A204.1 (cell line): ENCODE results near the gene CD86.

Experiments
- FAIRE-seq: peaks from 2 replicates; lab custom pipeline; 2012; peaks lifted over from hg19 to GRCh38; lab: Jason Lieb, UNC

Gene CD86

GRCh38 chr3:122092460-122093165, 37.5 kb downstream of the CD86 start:
- no peak for FAIRE-seq

- FAIRE-seq = no peak
Measured at GRCh38 chr3:122094125-122094524, 39.0 kb downstream of the CD86 start.

- FAIRE-seq = no peak
Measured at GRCh38 chr3:122094693-122095092, 39.5 kb downstream of the CD86 start.

- no peak for FAIRE-seq
Measured at GRCh38 chr3:122097141-122097540, 42.0 kb downstream of the CD86 start.

GRCh38 chr3:122098611-122099010, 43.4 kb downstream of the CD86 start:
- no peak for FAIRE-seq

- FAIRE-seq = no peak
Measured at GRCh38 chr3:122099255-122099654, 44.1 kb downstream of the CD86 start.

GRCh38 chr3:122100083-122100482, 44.9 kb downstream of the CD86 start:
- FAIRE-seq = no peak

GRCh38 chr3:122100591-122101463, 45.7 kb downstream of the CD86 start:
- FAIRE-seq = no peak

- peak; percentile 70 for FAIRE-seq
Measured at GRCh38 chr3:122101646-122102045, 46.5 kb downstream of the CD86 start.

GRCh38 chr3:122102191-122102935, 47.2 kb downstream of the CD86 start:
- FAIRE-seq = no peak

- no peak for FAIRE-seq
Measured at GRCh38 chr3:122103821-122104514, 48.8 kb downstream of the CD86 start.

- FAIRE-seq = no peak
Measured at GRCh38 chr3:122104515-122105194, 49.5 kb downstream of the CD86 start.

- FAIRE-seq = no peak
Measured at GRCh38 chr3:122105626-122106025, 50.5 kb downstream of the CD86 start.

GRCh38 chr3:122107171-122107570, 52.0 kb downstream of the CD86 start:
- FAIRE-seq = no peak

- no peak for FAIRE-seq
Measured at GRCh38 chr3:122111974-122112373, 56.8 kb downstream of the CD86 start.

GRCh38 chr3:122112754-122113153, 57.6 kb downstream of the CD86 start:
- no peak for FAIRE-seq

- FAIRE-seq = no peak
Measured at GRCh38 chr3:122123850-122124249, 68.7 kb downstream of the CD86 start.

GRCh38 chr3:122132949-122133540, 77.9 kb downstream of the CD86 start:
- FAIRE-seq = no peak

- no peak for FAIRE-seq
Measured at GRCh38 chr3:122146466-122146865, 91.3 kb downstream of the CD86 start.

- no peak for FAIRE-seq
Measured at GRCh38 chr3:122148941-122149627, 93.9 kb downstream of the CD86 start.

- FAIRE-seq = no peak
Measured at GRCh38 chr3:122151480-122151879, 96.3 kb downstream of the CD86 start.
